ENCODE measurements around the gene PRG3. TPM values are rescaled to one million over a fixed set of nuclear protein-coding genes. Genes with fewer than 3 reads are reported as not detected.

Gene PRG3
- total and polyA plus RNA-seq, 2 experiments from 2014 or later: not detected

DNA sequence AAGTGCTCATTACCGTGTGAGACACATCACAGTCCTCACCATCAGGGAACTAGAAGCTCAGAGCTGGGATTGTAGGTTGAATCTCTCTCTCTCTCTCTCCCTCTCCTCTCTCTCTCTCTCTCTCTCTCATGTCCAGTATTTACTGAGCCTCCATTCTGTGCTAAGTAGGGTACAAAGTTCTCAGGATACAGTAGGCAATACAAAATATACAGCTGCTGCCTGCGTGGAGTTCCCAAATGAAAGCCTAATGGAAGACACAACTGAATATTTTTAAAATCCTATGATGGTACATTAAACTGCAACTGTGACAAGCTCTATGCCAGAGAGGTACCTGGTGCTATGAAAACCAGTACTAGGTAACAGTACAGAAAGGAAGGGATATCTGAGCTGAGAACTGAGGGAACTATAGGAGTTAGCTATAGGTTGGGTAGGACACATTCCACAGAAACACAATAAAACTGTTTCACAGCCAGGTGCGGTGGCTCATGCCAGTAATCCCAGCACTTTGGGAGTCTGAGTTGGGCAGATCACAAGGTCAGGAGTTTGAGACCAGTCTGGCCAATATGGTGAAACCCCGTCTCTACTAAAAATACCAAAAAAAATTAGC, 19.1 kb upstream of the PRG3 start:
- Histone ChIP-seq H3K79me2 (ENCODE audit: insufficient read depth) (no peaks in the 10 kb centered on the region), H4K20me1 (ENCODE audit: insufficient read depth) (no peaks in the 10 kb centered on the region), H3K4me1 (ENCODE audit: insufficient read depth) (peaks cover 2% of the 10 kb centered on the region), H3F3A (ENCODE audit: insufficient read depth) (peaks cover 1% of the 10 kb centered on the region), H3K4me2 (ENCODE audit: unreplicated experiment) (no peak overlapping the region), H3K4me3 (no peak overlapping the region), H3K27ac (no peak overlapping the region), H3K9me3 (ENCODE audit: low read depth) (no peaks in the 10 kb centered on the region), H3K9ac (no peak overlapping the region), H3K9me2 (ENCODE audit: insufficient read depth) (no peaks in the 10 kb centered on the region), H2AFZ (no peak overlapping the region), H3K27me3 (replicated peaks; ENCODE audit: insufficient read depth) (no peaks in the 10 kb centered on the region), H3K36me3 (ENCODE audit: low read depth) (no peaks in the 10 kb centered on the region)
- no peak for DNase-seq
- in situ Hi-C loops (cut with MboI): no loop called here
- WGBS, 2 experiments (ENCODE audit: low coverage in 1 of 2, low lambda C conversion rate in 2 of 2, missing lambda C conversion rate in 2 of 2): 77% methylated on average over 4 of the region's 4 CpGs
- TF ChIP-seq EZH2phosphoT487 (IDR thresholded peaks at IDR 0.05; ENCODE audit: insufficient read depth, low read depth) (no peak), EZH2 (IDR thresholded peaks at IDR 0.05; ENCODE audit: insufficient read depth, poor library complexity, severe bottlenecking) (no peak)

DNA sequence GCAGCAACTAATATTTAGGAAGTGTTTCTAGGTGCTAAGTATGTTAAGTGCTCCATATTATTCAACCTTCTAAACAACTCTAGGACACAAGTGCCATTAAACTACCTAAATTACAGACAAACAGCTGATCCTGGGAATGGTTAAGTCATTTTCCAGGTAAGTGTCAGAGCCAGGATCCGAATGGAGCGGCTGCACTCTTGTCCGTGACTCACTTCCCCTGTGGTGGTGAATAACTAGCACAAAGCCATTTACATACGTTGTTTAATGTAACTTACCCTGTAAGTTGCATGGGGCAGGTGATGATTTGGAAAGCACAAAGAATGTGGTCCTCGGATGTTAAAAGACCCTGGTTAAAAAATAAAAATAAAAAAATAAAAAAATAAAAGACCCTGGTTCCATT, 18.3 kb upstream of the PRG3 start:
- Histone ChIP-seq H3K36me3 (ENCODE audit: low read depth) (no peaks in the 10 kb centered on the region), H3K27me3 (replicated peaks; ENCODE audit: insufficient read depth) (no peaks in the 10 kb centered on the region), H3F3A (ENCODE audit: insufficient read depth) (no peaks in the 10 kb centered on the region), H3K4me3 (no peak overlapping the region), H3K9ac (no peak overlapping the region), H2AFZ (no peak overlapping the region), H3K79me2 (ENCODE audit: insufficient read depth) (no peaks in the 10 kb centered on the region), H3K4me2 (ENCODE audit: unreplicated experiment) (no peak overlapping the region), H3K9me2 (ENCODE audit: insufficient read depth) (no peaks in the 10 kb centered on the region), H4K20me1 (ENCODE audit: insufficient read depth) (no peaks in the 10 kb centered on the region), H3K9me3 (ENCODE audit: low read depth) (no peaks in the 10 kb centered on the region), H3K4me1 (ENCODE audit: insufficient read depth) (no peaks in the 10 kb centered on the region), H3K27ac (no peak overlapping the region)
- 87 to 90% methylated on average over 5 of the region's 5 CpGs for WGBS, 2 experiments (ENCODE audit: low coverage in 1 of 2, low lambda C conversion rate in 2 of 2, missing lambda C conversion rate in 2 of 2)
- in situ Hi-C loops (cut with MboI): no loop called here
- DNase-seq: no peak
- no peak for TF ChIP-seq EZH2phosphoT487 (IDR thresholded peaks at IDR 0.05; ENCODE audit: insufficient read depth, low read depth)
- no peak for TF ChIP-seq EZH2 (IDR thresholded peaks at IDR 0.05; ENCODE audit: insufficient read depth, poor library complexity, severe bottlenecking)

DNA sequence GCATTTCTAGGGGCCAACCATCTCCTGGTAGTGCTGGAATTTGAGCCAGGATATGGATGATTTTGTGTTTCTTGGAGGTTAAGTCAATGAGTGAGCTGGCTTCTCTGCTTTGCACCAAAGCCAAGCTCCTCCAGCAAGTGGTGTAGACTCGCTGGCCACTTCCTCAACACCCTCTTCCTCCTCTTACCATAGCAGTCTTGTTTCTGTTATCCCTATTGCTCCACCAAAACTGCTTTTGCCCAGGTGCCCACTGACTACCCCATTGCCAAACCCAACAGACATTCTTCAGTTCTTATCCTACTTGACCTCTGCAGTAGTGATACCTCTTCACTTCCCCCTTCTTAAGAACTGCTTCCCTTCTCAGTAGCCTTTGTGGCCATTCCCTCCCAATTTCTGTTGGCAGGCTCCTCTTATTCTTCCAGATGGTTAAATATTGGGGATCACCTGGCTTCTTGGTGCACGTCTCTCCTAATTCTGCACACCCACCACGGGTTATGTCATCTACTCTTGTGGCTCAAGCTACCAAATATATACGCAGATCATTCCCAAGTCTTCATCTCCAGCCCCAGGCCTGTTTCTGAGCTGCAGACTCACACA, 16.5 kb upstream of the PRG3 start:
- no peaks in the 10 kb centered on the region for H3K79me2 ChIP-seq (ENCODE audit: insufficient read depth)
- no peak overlapping the region for H3K9ac ChIP-seq
- no peaks in the 10 kb centered on the region for H4K20me1 ChIP-seq (ENCODE audit: insufficient read depth)
- no peaks in the 10 kb centered on the region for H3F3A ChIP-seq (ENCODE audit: insufficient read depth)
- no peak overlapping the region for H3K27ac ChIP-seq
- in situ Hi-C loops (cut with MboI): no loop called here
- 57 to 60% methylated on average over 4 of the region's 4 CpGs for WGBS, 2 experiments (ENCODE audit: low coverage in 1 of 2, low lambda C conversion rate in 2 of 2, missing lambda C conversion rate in 2 of 2)
- H3K9me2 ChIP-seq (ENCODE audit: insufficient read depth): no peaks in the 10 kb centered on the region
- no peaks in the 10 kb centered on the region for H3K9me3 ChIP-seq (ENCODE audit: low read depth)
- no peak overlapping the region for H2AFZ ChIP-seq
- no peak overlapping the region for H3K4me3 ChIP-seq
- DNase-seq: no peak
- TF ChIP-seq EZH2phosphoT487 (IDR thresholded peaks at IDR 0.05; ENCODE audit: insufficient read depth, low read depth) (no peak), EZH2 (IDR thresholded peaks at IDR 0.05; ENCODE audit: insufficient read depth, poor library complexity, severe bottlenecking) (no peak)
- no peaks in the 10 kb centered on the region for H3K36me3 ChIP-seq (ENCODE audit: low read depth)
- no peaks in the 10 kb centered on the region for H3K27me3 ChIP-seq (replicated peaks; ENCODE audit: insufficient read depth)
- no peak overlapping the region for H3K4me2 ChIP-seq (ENCODE audit: unreplicated experiment)
- H3K4me1 ChIP-seq (ENCODE audit: insufficient read depth): no peaks in the 10 kb centered on the region

DNA sequence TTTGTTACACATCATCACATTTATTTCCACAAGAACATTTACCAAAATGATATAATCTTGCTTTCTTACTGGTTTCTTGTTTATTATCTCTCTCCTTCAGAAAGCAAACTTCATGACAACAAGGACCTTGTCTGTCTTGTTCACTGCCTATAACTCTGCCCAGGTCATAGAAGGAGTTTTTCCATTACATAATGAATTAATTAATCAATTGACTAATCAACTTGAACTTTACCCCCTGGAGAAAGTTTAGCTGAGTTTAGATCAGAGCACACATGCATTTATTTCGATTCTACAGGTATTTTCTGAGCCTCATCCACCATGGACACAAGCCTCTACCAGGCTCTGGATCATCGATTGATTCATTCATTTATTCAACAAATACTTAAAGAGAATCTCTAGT, 15.8 kb upstream of the PRG3 start:
- Histone ChIP-seq H3K9ac (no peak overlapping the region), H4K20me1 (ENCODE audit: insufficient read depth) (no peaks in the 10 kb centered on the region), H3K9me3 (ENCODE audit: low read depth) (no peaks in the 10 kb centered on the region), H2AFZ (no peak overlapping the region), H3K4me1 (ENCODE audit: insufficient read depth) (no peaks in the 10 kb centered on the region; the same call in 1 of the 2 replicates), H3K36me3 (ENCODE audit: low read depth) (no peaks in the 10 kb centered on the region), H3K27ac (no peak overlapping the region), H3K4me3 (no peak overlapping the region), H3F3A (ENCODE audit: insufficient read depth) (no peaks in the 10 kb centered on the region), H3K79me2 (ENCODE audit: insufficient read depth) (no peaks in the 10 kb centered on the region), H3K27me3 (replicated peaks; ENCODE audit: insufficient read depth) (no peaks in the 10 kb centered on the region), H3K9me2 (ENCODE audit: insufficient read depth) (no peaks in the 10 kb centered on the region), H3K4me2 (ENCODE audit: unreplicated experiment) (no peak overlapping the region)
- TF ChIP-seq EZH2phosphoT487 (IDR thresholded peaks at IDR 0.05; ENCODE audit: insufficient read depth, low read depth): no peak
- TF ChIP-seq EZH2 (IDR thresholded peaks at IDR 0.05; ENCODE audit: insufficient read depth, poor library complexity, severe bottlenecking): no peak
- 42 to 51% methylated on average over 2 of the region's 2 CpGs for WGBS, 2 experiments (ENCODE audit: low coverage in 1 of 2, low lambda C conversion rate in 2 of 2, missing lambda C conversion rate in 2 of 2)
- no peak for DNase-seq
- in situ Hi-C loops (cut with MboI): no loop called here
